K562 (cell line): ENCODE data around the gene LAMA1. TPM values are rescaled to one million over a fixed set of nuclear protein-coding genes. Genes with fewer than 3 reads are reported as not detected.

Experiments used
- ATAC-seq: fragments of 200-7000 bp; cut with Tn5 transposase; 3 replicates; pipeline ENCODE4 v1.9.1; 2020; ENCODE audit warnings: moderate library complexity
- BruUV-seq: library from RNA; stranded (reverse); fragments of 400-500 nt; replicated peaks from 2 replicates; lab custom pipeline; 2021; lab: Mats Ljungman, UMichigan
- CTCF ChIA-PET: fragments of 300-600 bp; formaldehyde crosslinking; extraction: SDS; loops from one replicate; lab custom pipeline; 2021; ENCODE audit warnings: low intra/inter-chr PET ratio; lab: Yijun Ruan, JAX
- POLR2A ChIA-PET: fragments of 300-600, 350-650 bp; sonication (Branson Sonifier 250); formaldehyde crosslinking; extraction: SDS; loops from one replicate; lab custom pipeline; 2021; ENCODE audit warnings: antibody characterized with exemption, inconsistent platforms; lab: Yijun Ruan, JAX
- DNase-seq, 4 experiments: peaks; one replicate each; pipeline versions ENCODE4 v3.0.0 to v3.0.0-alpha.2; 2011 to 2018; ENCODE audit warnings: low spot score in 3 of 4, mixed read lengths in 3 of 4; ENCODE audit errors: extremely low read depth in 1 of 4
- FAIRE-seq: peaks from 2 replicates; lab custom pipeline; 2011; peaks lifted over from hg19 to GRCh38; lab: Jason Lieb, UNC
- H2AFZ ChIP-seq: 2 replicates; pipeline ENCODE4 v1.6.0; 2011; ENCODE audit warnings: low read depth, low read length, control low read depth, inconsistent platforms
- H3K27ac ChIP-seq: fragments of 200-600 bp; 3 replicates; pipeline ENCODE4 v1.8.0; 2011; ENCODE audit warnings: low read depth, mild to moderate bottlenecking, control low read depth, inconsistent platforms, low read length, moderate library complexity, mixed read lengths; ENCODE audit errors: extremely low read depth
- H3K27me3 ChIP-seq, 2 experiments: fragments of 300-600 bp in 1 of 2; 2 replicates in 1 of 2; 3 replicates in 1 of 2; pipeline versions ENCODE4 v1.6.0 to v1.8.0; 2011; ENCODE audit warnings: inconsistent platforms in 2 of 2, low read length in 2 of 2, mild to moderate bottlenecking in 1 of 2, mixed read lengths in 1 of 2, moderate library complexity in 1 of 2; ENCODE audit not compliant: control insufficient read depth in 2 of 2, insufficient read depth in 2 of 2
- H3K36me3 ChIP-seq: fragments of 300-600 bp; 3 replicates; pipeline ENCODE4 v1.8.0; 2011; ENCODE audit warnings: mild to moderate bottlenecking, low read length, inconsistent platforms; ENCODE audit not compliant: control insufficient read depth, insufficient read depth
- H3K4me1 ChIP-seq, 2 experiments: fragments of 200-600 bp in 1 of 2; replicated peaks in 1 of 2; 2 replicates in 1 of 2; 3 replicates in 1 of 2; pipeline versions ENCODE4 v1.5.1 to v1.8.0; 2011; ENCODE audit warnings: inconsistent platforms in 2 of 2, low read length in 2 of 2, mild to moderate bottlenecking in 1 of 2, mixed read lengths in 1 of 2, moderate library complexity in 1 of 2; ENCODE audit not compliant: control insufficient read depth in 2 of 2, insufficient read depth in 2 of 2
- H3K4me2 ChIP-seq: 2 replicates; pipeline ENCODE4 v1.6.1; 2011; ENCODE audit warnings: low read length, control low read depth, inconsistent platforms, mixed read lengths; ENCODE audit not compliant: insufficient read depth
- H3K4me3 ChIP-seq: fragments of 200-600 bp; sonication (generic), shearing (Covaris generic); 2 replicates; pipeline ENCODE4 v1.5.1; 2016; ENCODE audit warnings: control low read depth, inconsistent platforms
- H3K79me2 ChIP-seq: fragments of 200-600 bp; 3 replicates; pipeline ENCODE4 v1.8.0; 2011; ENCODE audit warnings: low read length, inconsistent platforms; ENCODE audit not compliant: control insufficient read depth, insufficient read depth
- H3K9ac ChIP-seq, 2 experiments: 2 replicates each; pipeline versions ENCODE4 v1.6.0 to v1.6.1; 2011; ENCODE audit warnings: low read depth in 2 of 2, low read length in 2 of 2, control low read depth in 1 of 2, inconsistent platforms in 1 of 2, mild to moderate bottlenecking in 1 of 2, mixed read lengths in 1 of 2; ENCODE audit not compliant: insufficient read depth in 1 of 2
- H3K9me1 ChIP-seq: one replicate; pipeline ENCODE4 v1.6.0; 2011; ENCODE audit warnings: inconsistent platforms, mild to moderate bottlenecking, low read length, moderate library complexity; ENCODE audit not compliant: control insufficient read depth, insufficient read depth
- H3K9me3 ChIP-seq: replicated peaks from 2 replicates; pipeline ENCODE4 v1.5.1; 2011; ENCODE audit warnings: low read depth, low read length, inconsistent platforms; ENCODE audit not compliant: control insufficient read depth, insufficient read depth
- H4K20me1 ChIP-seq: replicated peaks from 2 replicates; pipeline ENCODE4 v1.6.1; 2011; ENCODE audit warnings: low read length, inconsistent platforms, mixed read lengths; ENCODE audit not compliant: control insufficient read depth, insufficient read depth
- HDAC6 ChIP-seq: IDR thresholded peaks from 2 replicates; pipeline ENCODE4 v1.6.1; 2012; ENCODE audit warnings: low read depth, mild to moderate bottlenecking, control low read depth, inconsistent platforms, low read length, moderate library complexity
- ILK ChIP-seq: fragments of 450-650 bp; IDR thresholded peaks from 2 replicates; pipeline ENCODE4 v1.6.1; 2016; ENCODE audit warnings: missing genetic modification characterization, low read depth, mild to moderate bottlenecking, missing compliant biosample characterization, moderate library complexity, borderline replicate concordance
- OTX1 ChIP-seq: fragments of 450-650 bp; formaldehyde crosslinking; IDR thresholded peaks from 2 replicates; pipeline ENCODE4 v1.4.0; 2022; ENCODE audit warnings: mild to moderate bottlenecking
- PTRF ChIP-seq: fragments of 450-650 bp; IDR thresholded peaks from 2 replicates; pipeline ENCODE4 v1.6.1; 2016; ENCODE audit warnings: mild to moderate bottlenecking, missing genetic modification characterization, missing compliant biosample characterization
- TAF15 ChIP-seq: fragments of 200-400 bp; formaldehyde crosslinking; IDR thresholded peaks from 2 replicates; pipeline ENCODE4 v1.6.1; 2017; ENCODE audit warnings: mild to moderate bottlenecking, low read depth, low read length, moderate library complexity
- WGBS: fragments of 100-300 bp; shearing (Covaris generic); methylation state at CpG from one replicate; pipeline ENCODE4 v1.1.6; 2016; ENCODE audit warnings: low coverage, mixed read lengths; ENCODE audit not compliant: insufficient coverage; ENCODE audit errors: missing lambda C conversion rate; 5-methylcytosine and 5-hydroxymethylcytosine counted together
- in situ Hi-C: fragments of 300-500 bp; cut with MboI; formaldehyde crosslinking; loops from 4 replicates; pipeline ENCODE4 v1.15.0; 2018; ENCODE audit warnings: inconsistent platforms, mixed read lengths
- intact Hi-C: fragments of 100-400 bp; cut with micrococcal nuclease; formaldehyde crosslinking; loops from 2 replicates; pipeline ENCODE4 v1.14.2; 2022
- polyA plus RNA-seq, 8 experiments: library from polyadenylated mRNA; depleted of rRNA in 4 of 8; stranded (reverse) in 5 of 8; unstranded in 3 of 8; fragments of >200 nt; fragmentation: Nextera tagmentation in 2 of 8; fragmentation: Illumina TruSeq in 1 of 8; extraction: Ambion mirVana in 2 of 8; extraction: Trizol in 1 of 8; gene quantifications; 2 replicates each; pipeline versions ENCODE4 v1.2.1 to v1.2.3, GENCODE V29; 2011 to 2014; ENCODE audit warnings: inconsistent platforms in 1 of 8, missing spikeins in 1 of 8
- total RNA-seq, 7 experiments: library from RNA; depleted of rRNA in 6 of 7; stranded (reverse); fragments of >200 nt in 6 of 7; fragmentation: Illumina TruSeq in 2 of 7; extraction: Trizol in 2 of 7; gene quantifications; 2 replicates each; pipeline versions ENCODE4 v1.2.1 to v1.2.3, GENCODE V29; 2011 to 2021; ENCODE audit warnings: low replicate concordance in 1 of 7
- TF ChIP-seq, protein P1 (sequence below), 2 experiments: fragments of 450-650 bp in 1 of 2; sonication (generic) in 1 of 2; formaldehyde crosslinking in 1 of 2; IDR thresholded peaks in 1 of 2; conservative IDR thresholded peaks in 1 of 2; 2 replicates each; pipeline versions ENCODE4 v1.6.1 to v1.8.1; 2016 to 2023; ENCODE audit warnings: mild to moderate bottlenecking in 2 of 2, moderate library complexity in 2 of 2, inconsistent platforms in 1 of 2, missing genetic modification reagents in 1 of 2

LAMA1 gene
- total and polyA plus RNA-seq, 9 of the 15 experiments (the other 6 are each of a cell fraction or from before 2014, with no cell fraction given) = 0.04 TPM; not detected in 8

DNA sequence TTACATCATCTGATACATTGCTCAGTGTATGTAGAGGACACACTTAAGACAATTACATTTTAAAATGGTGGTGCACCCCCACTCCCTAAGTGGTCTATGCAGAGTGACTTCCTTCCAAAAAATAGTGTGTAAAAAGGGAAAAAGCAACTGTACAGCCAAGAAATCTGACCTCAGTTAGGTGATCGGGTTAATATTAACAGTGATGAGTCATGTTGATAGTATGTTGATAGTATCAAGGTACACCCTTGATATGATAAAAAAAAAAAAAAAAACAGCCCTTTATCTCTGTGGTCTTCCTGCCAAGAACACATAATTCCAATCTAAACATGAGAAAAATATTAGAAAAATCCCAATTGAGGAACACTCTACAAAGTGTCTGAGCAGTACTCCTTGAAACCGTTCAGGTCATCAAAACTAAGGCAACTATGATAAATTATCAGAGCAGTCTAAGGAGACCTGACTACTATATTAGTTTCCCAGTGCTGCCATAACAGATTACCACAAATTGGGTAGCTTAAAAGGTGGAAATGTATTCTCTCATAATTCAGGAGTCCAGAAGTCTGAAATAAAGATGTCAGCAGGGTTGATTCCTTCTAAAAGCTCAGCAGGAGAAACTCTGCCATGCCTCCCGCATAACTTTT, 216.2 kb downstream of the LAMA1 start:
- POLR2A ChIA-PET = no interaction called here
- Histone ChIP-seq H3K9me3 (no peaks in the 10 kb centered on the region), H4K20me1 (no peaks in the 10 kb centered on the region), H3K36me3 (no peaks in the 10 kb centered on the region), H3K9ac (no peak overlapping the region), H2AFZ (no peak overlapping the region), H3K4me1 (no peaks in the 10 kb centered on the region), H3K27me3 (no peaks in the 10 kb centered on the region), H3K4me3 (no peak overlapping the region), H3K9me1 (no peaks in the 10 kb centered on the region), H3K27ac (no peak overlapping the region), H3K79me2 (no peaks in the 10 kb centered on the region), H3K4me2 (no peak overlapping the region)
- FAIRE-seq (no peak), DNase-seq (no peak), ATAC-seq (no peak)
- 2% methylated on average over 3 of the region's 3 CpGs for WGBS
- CTCF ChIA-PET = no interaction called here
- no TSS peak for BruUV-seq
- TF ChIP-seq PTRF (tag) = no peak
- TF ChIP-seq, protein P1, sequence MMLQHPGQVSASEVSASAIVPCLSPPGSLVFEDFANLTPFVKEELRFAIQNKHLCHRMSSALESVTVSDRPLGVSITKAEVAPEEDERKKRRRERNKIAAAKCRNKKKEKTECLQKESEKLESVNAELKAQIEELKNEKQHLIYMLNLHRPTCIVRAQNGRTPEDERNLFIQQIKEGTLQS (IDR thresholded peaks at IDR 0.05) = 0 out of 2 replicates have a peak, but pooled peaks have one; percentile 7
- TF ChIP-seq, protein P1 (CRISPR knock-in tag; conservative IDR thresholded peaks at IDR 0.05) = no peak
- in situ Hi-C loops = no loop called here
- intact Hi-C loops = no loop called here

DNA sequence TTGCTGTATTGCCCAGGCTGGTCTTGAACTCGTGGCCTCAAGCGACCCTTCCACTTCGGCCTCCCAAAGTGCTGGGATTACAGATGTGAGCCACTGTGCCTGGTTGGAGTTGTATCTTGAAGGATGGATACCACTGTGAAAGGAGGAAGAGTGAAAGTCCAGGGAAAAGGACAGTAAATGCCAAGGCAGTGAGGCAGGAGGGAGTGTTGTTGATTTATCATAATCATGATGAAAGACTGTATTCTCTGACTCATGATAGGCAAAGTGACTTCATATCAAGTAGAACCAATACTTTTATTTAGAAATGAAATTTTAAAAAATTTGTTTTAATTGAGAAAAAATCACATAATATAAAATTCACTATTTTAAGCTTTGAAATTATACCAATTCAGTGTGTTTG, 225.8 kb downstream of the LAMA1 start:
- in situ Hi-C loops (loop anchor here (25.0 kb wide), 1 partner anchor 1829 kb away; no protein-coding TSS in a partner anchor), intact Hi-C loops (no loop called here)
- 17% methylated on average over 3 of the region's 3 CpGs for WGBS
- no peak overlapping the region for H2AFZ ChIP-seq
- no peaks in the 10 kb centered on the region for H3K79me2 ChIP-seq
- ChIA-PET POLR2A (no interaction called here), CTCF (no interaction called here)
- H3K9me1 ChIP-seq = no peaks in the 10 kb centered on the region
- no peaks in the 10 kb centered on the region for H3K9me3 ChIP-seq
- H3K9ac ChIP-seq = no peak overlapping the region
- no peak for FAIRE-seq
- no peak overlapping the region for H3K27ac ChIP-seq
- H3K36me3 ChIP-seq = no peaks in the 10 kb centered on the region
- DNase-seq = no peak
- no TSS peak for BruUV-seq
- H4K20me1 ChIP-seq = no peaks in the 10 kb centered on the region
- ATAC-seq = no peak
- no peaks in the 10 kb centered on the region for H3K27me3 ChIP-seq
- H3K4me1 ChIP-seq = no peaks in the 10 kb centered on the region
- H3K4me3 ChIP-seq = no peak overlapping the region
- H3K4me2 ChIP-seq = no peak overlapping the region
- TF ChIP-seq HDAC6 = no peak
- no peak for TF ChIP-seq TAF15
- no peak for TF ChIP-seq OTX1 (CRISPR knock-in tag)
- TF ChIP-seq ILK (tag) = no peak
